Astrocyte of the cerebellum (primary cell): ENCODE results near the gene HOXA13.

Experiments used
- DNase-seq: peaks from one replicate; pipeline ENCODE4 v3.0.0-alpha.2; 2011; ENCODE audit warnings: low read depth
- H3K4me3 ChIP-seq: 2 replicates; pipeline ENCODE4 v1.5.1; 2011; ENCODE audit warnings: mild to moderate bottlenecking, low read depth, low read length, moderate library complexity
- CTCF ChIP-seq: IDR thresholded peaks from 2 replicates; pipeline ENCODE4 v1.5.1; 2012; ENCODE audit warnings: low read length, low read depth, moderate library complexity, mild to moderate bottlenecking; ENCODE audit errors: missing control alignments
- in situ Hi-C: cut with HindIII; loops from 2 replicates; pipeline ENCODE4 v1.10.0; 2017; ENCODE audit warnings: low sequenced_read_pairs

The HOXA13 gene

GRCh38 chr7:27235387-27236311, 35.8 kb upstream of the HOXA13 start:
- DNase-seq, result no peak
- in situ Hi-C loops, result no loop called here
- no peak for TF ChIP-seq CTCF
- H3K4me3 ChIP-seq, result peak overlapping the region; percentile 20

GRCh38 chr7:27229448-27229847, 29.6 kb upstream of the HOXA13 start:
- in situ Hi-C loops, result no loop called here
- no peak overlapping the region for H3K4me3 ChIP-seq
- no peak for DNase-seq
- no peak for TF ChIP-seq CTCF

- TF ChIP-seq CTCF, result no peak
- H3K4me3 ChIP-seq, result no peak overlapping the region
- in situ Hi-C loops, result loop anchor here (5.0 to 25.0 kb wide), 2 partner anchors 57 to 362 kb away; no protein-coding TSS in a partner anchor
- no peak for DNase-seq
These were observed 25.4 kb upstream of the HOXA13 start for GRCh38 chr7:27224983-27225934.

- TF ChIP-seq CTCF, result no peak
- in situ Hi-C loops, result loop anchor here (5.0 to 25.0 kb wide), 2 partner anchors 58 to 363 kb away; no protein-coding TSS in a partner anchor
- DNase-seq, result no peak
- H3K4me3 ChIP-seq, result no peak overlapping the region
These were observed 24.2 kb upstream of the HOXA13 start for GRCh38 chr7:27223941-27224575.

GRCh38 chr7:27221201-27221797, 21.4 kb upstream of the HOXA13 start:
- in situ Hi-C loops, result loop anchor here (5.0 to 25.0 kb wide), 2 partner anchors 61 to 366 kb away; no protein-coding TSS in a partner anchor
- no peak for DNase-seq
- H3K4me3 ChIP-seq, result no peak overlapping the region
- TF ChIP-seq CTCF, result no peak
